SU-DHL-6 (cell line): Measurements from ENCODE around the gene CRISP1.

Source experiments
- H2AFZ ChIP-seq: fragments of 200-600 bp; sonication (generic); 2 replicates; pipeline ENCODE4 v1.6.1; 2014; ENCODE audit warnings: low read depth, mild to moderate bottlenecking, moderate library complexity, mixed read lengths, antibody characterized with exemption, low read length; ENCODE audit not compliant: severe bottlenecking
- H3F3A ChIP-seq: fragments of 200-600 bp; shearing (Covaris generic); 2 replicates; pipeline ENCODE4 v1.6.0; 2016; ENCODE audit warnings: antibody characterized with exemption, mild to moderate bottlenecking; ENCODE audit not compliant: insufficient read depth
- H3K27ac ChIP-seq: fragments of 200-600 bp; sonication (generic); 2 replicates; pipeline ENCODE4 v1.5.1; 2016; ENCODE audit warnings: low read depth, mild to moderate bottlenecking, low read length, moderate library complexity, mixed read lengths
- H3K27me3 ChIP-seq: fragments of 200-600 bp; sonication (generic), shearing (Covaris generic); 2 replicates; pipeline ENCODE4 v1.6.0; 2014; ENCODE audit warnings: mild to moderate bottlenecking, low read length
- H3K36me3 ChIP-seq: fragments of 200-600 bp; sonication (generic); 2 replicates; pipeline ENCODE4 v1.6.1; 2014; ENCODE audit warnings: mild to moderate bottlenecking, low read length, mixed read lengths
- H3K4me2 ChIP-seq: fragments of 300-600, 200-600 bp; shearing (Covaris generic), sonication (generic); 2 replicates; pipeline ENCODE4 v1.6.0; 2014; ENCODE audit warnings: low read length, low read depth, mild to moderate bottlenecking; ENCODE audit not compliant: poor library complexity, severe bottlenecking
- H3K4me3 ChIP-seq: fragments of 200-600 bp; sonication (generic); 2 replicates; pipeline ENCODE4 v1.5.1; 2014; ENCODE audit warnings: antibody characterized with exemption, low read length, mild to moderate bottlenecking, mixed read lengths; ENCODE audit not compliant: insufficient read depth, poor library complexity, severe bottlenecking
- H3K79me2 ChIP-seq: fragments of 200-600 bp; sonication (generic); 2 replicates; pipeline ENCODE4 v1.6.1; 2014; ENCODE audit warnings: mild to moderate bottlenecking, low read length, moderate library complexity; ENCODE audit not compliant: insufficient read depth
- H3K9ac ChIP-seq: fragments of 200-600 bp; sonication (generic); 2 replicates; pipeline ENCODE4 v1.7.0; 2014; ENCODE audit warnings: mild to moderate bottlenecking, low read length
- H3K9me2 ChIP-seq: fragments of 200-600 bp; sonication (generic); replicated peaks from 2 replicates; pipeline ENCODE4 v1.6.1; 2014; ENCODE audit warnings: low read length; ENCODE audit not compliant: insufficient read depth
- H3K9me3 ChIP-seq: fragments of 200-600 bp; sonication (generic); 2 replicates; pipeline ENCODE4 v1.6.1; 2014; ENCODE audit warnings: low read length, mixed read lengths; ENCODE audit not compliant: insufficient read depth
- H4K20me1 ChIP-seq: fragments of 200-600 bp; sonication (generic); 2 replicates; pipeline ENCODE4 v1.6.1; 2014; ENCODE audit warnings: low read depth, mild to moderate bottlenecking, antibody characterized with exemption, low read length, moderate library complexity, mixed read lengths
- CTCF ChIP-seq: fragments of 200-600 bp; sonication (generic); IDR thresholded peaks from one replicate; pipeline ENCODE4 v1.5.1; 2017; ENCODE audit warnings: antibody characterized with exemption, mild to moderate bottlenecking, low read length, moderate library complexity; ENCODE audit not compliant: insufficient read depth, poor library complexity, severe bottlenecking
- EZH2phosphoT487 ChIP-seq: fragments of 200-600 bp; sonication (generic), shearing (Covaris generic); conservative IDR thresholded peaks from 2 replicates; pipeline ENCODE4 v1.6.1; 2018; ENCODE audit warnings: mild to moderate bottlenecking, antibody characterized with exemption, low read length, moderate library complexity, mixed read lengths

CRISP1 gene

DNA sequence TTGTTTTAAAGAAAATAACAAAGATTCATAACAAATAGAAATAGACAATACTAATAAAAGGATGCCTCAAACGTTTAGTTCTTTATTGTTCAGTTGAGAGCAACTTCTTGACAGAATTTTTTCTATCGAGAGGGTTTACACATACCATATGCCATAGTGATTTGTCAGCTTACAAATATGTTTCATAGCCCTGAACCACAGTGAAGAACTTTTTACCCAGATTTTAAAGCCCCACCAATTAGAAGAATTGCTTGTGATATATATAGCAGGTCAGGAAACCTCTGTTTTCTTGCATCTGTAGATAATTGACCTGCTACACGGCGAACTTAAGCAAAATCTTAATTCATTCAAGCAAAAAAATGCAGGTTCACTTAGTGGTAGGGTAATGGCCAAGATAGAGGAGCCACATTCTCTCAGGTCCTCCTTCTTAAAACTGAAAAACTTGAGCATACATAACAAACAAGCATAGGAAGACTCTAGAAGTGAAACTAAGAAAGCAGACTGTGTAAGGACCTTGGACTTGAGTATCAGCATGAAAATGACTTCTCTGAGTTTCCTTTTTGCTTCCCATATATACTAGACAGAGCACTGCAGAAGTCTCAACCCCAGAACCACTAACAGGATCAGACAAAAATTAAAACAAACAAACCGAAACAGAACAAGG is 39.5 kb downstream of the CRISP1 start:
- H3K27ac ChIP-seq = no peak overlapping the region
- TF ChIP-seq CTCF (no peak), EZH2phosphoT487 (no peak)
- no peaks in the 10 kb centered on the region for H3K79me2 ChIP-seq
- H3K36me3 ChIP-seq = no peaks in the 10 kb centered on the region
- no peak overlapping the region for H3K4me2 ChIP-seq
- H4K20me1 ChIP-seq = no peaks in the 10 kb centered on the region; the same call in 1 of the 2 replicates
- H3K27me3 ChIP-seq = no peaks in the 10 kb centered on the region
- H3K4me3 ChIP-seq = no peak overlapping the region
- H2AFZ ChIP-seq = no peak overlapping the region
- H3K9me2 ChIP-seq = no peaks in the 10 kb centered on the region
- no peak overlapping the region for H3K9ac ChIP-seq
- H3K9me3 ChIP-seq = no peaks in the 10 kb centered on the region
- no peaks in the 10 kb centered on the region for H3F3A ChIP-seq

- no peaks in the 10 kb centered on the region for H3K9me2 ChIP-seq
- H3K27me3 ChIP-seq = no peaks in the 10 kb centered on the region
- no peak overlapping the region for H3K9ac ChIP-seq
- no peaks in the 10 kb centered on the region for H3F3A ChIP-seq
- H3K27ac ChIP-seq = no peak overlapping the region
- no peaks in the 10 kb centered on the region for H4K20me1 ChIP-seq
- no peak overlapping the region for H3K4me3 ChIP-seq
- H3K4me2 ChIP-seq = no peak overlapping the region
- no peaks in the 10 kb centered on the region for H3K9me3 ChIP-seq
- no peak for TF ChIP-seq EZH2phosphoT487
- no peak for TF ChIP-seq CTCF
- no peaks in the 10 kb centered on the region for H3K36me3 ChIP-seq
- no peaks in the 10 kb centered on the region for H3K79me2 ChIP-seq
- no peak overlapping the region for H2AFZ ChIP-seq
Observed at GRCh38 chr6:49815166-49815565, 51.2 kb downstream of the CRISP1 start.

DNA sequence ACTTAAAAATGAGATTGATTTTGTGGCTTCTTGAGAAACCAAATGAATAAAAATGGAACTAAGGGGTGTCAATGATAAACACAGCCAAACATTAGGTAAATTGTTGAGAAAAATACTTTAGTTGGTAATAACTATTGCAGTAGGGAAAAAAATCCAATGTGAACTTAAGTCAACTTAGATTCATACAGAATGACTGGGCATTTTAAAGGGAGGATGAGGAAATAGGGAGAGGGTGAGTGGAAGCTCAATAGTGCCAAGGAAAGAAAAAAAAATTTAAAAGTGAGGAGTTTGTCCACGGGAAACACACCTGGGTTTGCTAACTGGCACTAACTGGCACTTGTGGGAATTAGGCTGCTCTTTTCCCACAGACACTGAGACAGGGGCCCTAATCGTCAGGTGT is 53.1 kb downstream of the CRISP1 start:
- no peaks in the 10 kb centered on the region for H3K27me3 ChIP-seq
- no peak overlapping the region for H2AFZ ChIP-seq
- no peaks in the 10 kb centered on the region for H4K20me1 ChIP-seq
- TF ChIP-seq CTCF = no peak
- H3K79me2 ChIP-seq = no peaks in the 10 kb centered on the region
- H3K36me3 ChIP-seq = no peaks in the 10 kb centered on the region
- H3K4me3 ChIP-seq = no peak overlapping the region
- H3K9ac ChIP-seq = no peak overlapping the region
- H3K4me2 ChIP-seq = no peak overlapping the region
- no peak overlapping the region for H3K27ac ChIP-seq
- H3F3A ChIP-seq = no peaks in the 10 kb centered on the region
- H3K9me2 ChIP-seq = no peaks in the 10 kb centered on the region
- no peaks in the 10 kb centered on the region for H3K9me3 ChIP-seq
